ENCODE results near the gene MAPK11.

MAPK11 gene

GRCh38 chr22:50312371-50312770 lies 42.2 kb upstream of the MAPK11 start:
- DNase-seq: no peak
- TF ChIP-seq GATA1 (IDR thresholded peaks at IDR 0.05; ENCODE audit: low read depth, low read length) (no peak), POLR2A (IDR thresholded peaks at IDR 0.05; ENCODE audit: low read length) (no peak)

GRCh38 chr22:50311606-50312351 lies 41.6 kb upstream of the MAPK11 start:
- TF ChIP-seq GATA1 (IDR thresholded peaks at IDR 0.05; ENCODE audit: low read depth, low read length) (no peak), POLR2A (IDR thresholded peaks at IDR 0.05; ENCODE audit: low read length) (no peak)
- DNase-seq: no peak

GRCh38 chr22:50310949-50311444 lies 40.8 kb upstream of the MAPK11 start:
- DNase-seq: no peak
- TF ChIP-seq POLR2A (IDR thresholded peaks at IDR 0.05; ENCODE audit: low read length) (no peak), GATA1 (IDR thresholded peaks at IDR 0.05; ENCODE audit: low read depth, low read length) (no peak)

GRCh38 chr22:50310031-50310722 lies 40.0 kb upstream of the MAPK11 start:
- no peak for DNase-seq
- no peak for TF ChIP-seq GATA1 (IDR thresholded peaks at IDR 0.05; ENCODE audit: low read depth, low read length)
- TF ChIP-seq POLR2A (IDR thresholded peaks at IDR 0.05; ENCODE audit: low read length): no peak

DNA sequence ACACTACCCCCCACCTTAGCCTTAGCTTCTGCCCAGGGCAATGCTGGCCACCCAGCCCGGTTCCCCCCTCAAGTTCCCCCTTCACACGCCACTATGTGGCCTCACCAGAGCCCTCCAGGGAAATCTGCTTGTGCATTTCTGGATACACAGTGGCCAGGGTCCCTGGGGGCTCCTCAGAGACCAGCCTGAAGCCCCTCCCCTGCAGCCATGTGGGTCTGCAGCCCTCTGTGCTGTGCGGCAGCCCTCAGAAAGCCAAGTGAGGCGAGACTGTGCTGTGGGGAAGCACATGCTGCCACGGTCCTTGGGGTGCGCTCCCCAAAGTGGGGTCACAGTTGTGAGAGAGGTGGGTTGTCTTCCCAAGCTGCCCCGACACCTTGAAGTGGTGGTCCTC lies 39.4 kb upstream of the MAPK11 start:
- TF ChIP-seq POLR2A (IDR thresholded peaks at IDR 0.05; ENCODE audit: low read length) (no peak), GATA1 (IDR thresholded peaks at IDR 0.05; ENCODE audit: low read depth, low read length) (no peak)
- DNase-seq: no peak

- TF ChIP-seq POLR2A (IDR thresholded peaks at IDR 0.05; ENCODE audit: low read length) (no peak), GATA1 (IDR thresholded peaks at IDR 0.05; ENCODE audit: low read depth, low read length) (no peak)
- no peak for DNase-seq
These were observed 38.9 kb upstream of the MAPK11 start for GRCh38 chr22:50308986-50309600.

GRCh38 chr22:50308597-50308935 lies 38.4 kb upstream of the MAPK11 start:
- TF ChIP-seq GATA1 (IDR thresholded peaks at IDR 0.05; ENCODE audit: low read depth, low read length): no peak
- no peak for TF ChIP-seq POLR2A (IDR thresholded peaks at IDR 0.05; ENCODE audit: low read length)
- no peak for DNase-seq

GRCh38 chr22:50307890-50308596 lies 37.9 kb upstream of the MAPK11 start:
- DNase-seq: no peak
- TF ChIP-seq GATA1 (IDR thresholded peaks at IDR 0.05; ENCODE audit: low read depth, low read length) (no peak), POLR2A (IDR thresholded peaks at IDR 0.05; ENCODE audit: low read length) (no peak)

DNA sequence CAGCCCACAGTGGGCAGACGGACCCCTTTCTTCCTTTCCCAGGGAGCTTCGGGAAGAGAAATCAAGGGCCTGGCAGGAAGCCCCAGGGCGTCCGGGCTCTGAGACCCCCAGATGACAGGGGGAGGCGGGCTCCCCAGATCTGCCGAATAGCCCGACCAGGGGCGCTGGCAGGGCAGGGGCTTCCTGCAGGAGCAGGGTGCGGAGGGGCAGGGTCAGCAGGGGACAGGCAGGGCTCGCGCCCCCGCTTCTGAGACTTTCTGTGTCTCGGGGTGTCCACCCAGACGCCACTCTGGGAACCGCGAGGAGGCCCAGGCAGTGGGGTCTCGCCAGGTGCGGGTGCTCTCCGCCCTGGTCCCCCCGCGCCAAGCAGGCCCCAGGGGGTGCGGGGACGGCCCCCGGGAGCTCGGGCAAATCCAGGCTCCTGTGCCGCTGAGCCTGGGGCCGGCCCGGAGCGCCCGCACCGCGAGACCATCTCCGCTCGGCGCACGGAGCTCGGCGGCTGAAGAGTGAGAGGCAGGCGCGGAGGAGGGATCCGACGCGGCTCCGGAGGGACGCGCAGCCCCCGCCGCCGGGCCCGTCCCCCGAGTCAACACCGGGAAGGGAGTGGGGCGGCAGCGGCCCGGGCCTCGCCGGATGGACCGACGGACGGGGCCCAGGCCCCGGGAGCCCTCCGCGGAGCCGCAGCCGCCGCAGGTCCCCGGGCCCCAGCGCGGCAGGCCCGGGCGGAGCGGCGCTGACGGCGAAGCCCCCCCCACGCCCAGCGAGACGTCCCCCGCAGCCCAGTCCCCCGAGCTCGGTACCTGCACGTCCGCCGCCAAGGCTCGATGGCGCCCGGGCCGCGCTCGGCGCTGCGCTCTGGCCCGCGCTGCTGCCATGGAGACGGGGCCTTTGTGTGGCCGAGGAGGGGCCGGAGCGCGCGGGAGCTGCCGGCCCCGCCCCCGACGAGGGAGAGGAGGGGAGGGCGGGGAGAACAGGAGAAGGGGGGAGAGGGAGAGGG lies 36.9 kb upstream of the MAPK11 start, which contains the start of gene PLXNB2:
TSS of gene PLXNB2 (minus strand) at position 894 of the 997 bp plus-strand sequence. CDS start 17,062 bp downstream, outside the sequence.
- TF ChIP-seq POLR2A (IDR thresholded peaks at IDR 0.05; ENCODE audit: low read length): no peak
- DNase-seq: peak; percentile 47 to 58

DNA sequence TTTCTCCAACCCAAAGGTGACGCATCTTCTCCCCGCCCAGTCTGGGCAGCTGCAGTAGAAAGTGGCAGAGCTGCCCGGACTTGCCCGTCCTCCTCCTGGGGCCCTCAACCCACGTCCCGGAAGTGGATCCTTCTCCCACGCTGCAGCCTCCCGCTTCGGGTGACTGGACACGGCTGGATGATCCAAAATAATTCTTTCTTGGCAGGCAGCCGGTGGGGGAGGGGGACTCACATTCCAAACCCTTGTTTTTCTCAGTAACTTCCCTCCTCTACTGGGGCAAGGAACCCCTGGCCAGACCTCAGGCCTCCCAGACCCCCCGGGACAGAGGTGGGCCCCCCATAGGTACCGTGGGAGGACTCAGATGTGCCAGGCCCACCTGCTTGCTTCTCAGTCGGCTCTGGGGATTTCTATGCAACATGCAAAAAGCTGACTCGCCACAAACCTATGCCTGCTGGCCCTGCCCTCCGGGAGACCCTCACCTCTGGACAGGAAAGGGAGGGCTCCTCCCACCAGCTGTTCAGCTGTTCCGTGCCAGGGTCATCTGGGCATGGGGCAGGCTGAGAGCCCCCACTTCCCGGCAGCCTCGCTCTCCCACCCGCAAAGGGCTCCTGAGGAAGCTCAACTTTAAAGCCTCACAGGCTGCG lies 35.9 kb upstream of the MAPK11 start:
- DNase-seq: peak in 1 of 2 experiments; percentile 28
- TF ChIP-seq GATA1 (IDR thresholded peaks at IDR 0.05; ENCODE audit: low read depth, low read length): no peak
- TF ChIP-seq POLR2A (IDR thresholded peaks at IDR 0.05; ENCODE audit: low read length): peak; percentile 42

GRCh38 chr22:50305393-50305922 lies 35.3 kb upstream of the MAPK11 start:
- DNase-seq: no peak
- TF ChIP-seq POLR2A (IDR thresholded peaks at IDR 0.05; ENCODE audit: low read length): no peak
- no peak for TF ChIP-seq GATA1 (IDR thresholded peaks at IDR 0.05; ENCODE audit: low read depth, low read length)
